BLaER1 (cell line): ENCODE data around the gene ARHGEF17.

Experiments used
- H3K27ac ChIP-seq: shearing (Covaris generic); formaldehyde crosslinking; 2 replicates; pipeline ENCODE4 v1.8.1; 2022
- H3K27me3 ChIP-seq: shearing (Covaris generic); formaldehyde crosslinking; 2 replicates; pipeline ENCODE4 v1.8.1; 2022
- H3K36me3 ChIP-seq: shearing (Covaris generic); formaldehyde crosslinking; 2 replicates; pipeline ENCODE4 v1.8.1; 2022
- H3K4me1 ChIP-seq: shearing (Covaris generic); formaldehyde crosslinking; 2 replicates; pipeline ENCODE4 v1.8.1; 2022
- H3K4me2 ChIP-seq: shearing (Covaris generic); formaldehyde crosslinking; 2 replicates; pipeline ENCODE4 v1.8.1; 2022
- H3K4me3 ChIP-seq: shearing (Covaris generic); formaldehyde crosslinking; 2 replicates; pipeline ENCODE4 v1.8.1; 2022
- H3K9ac ChIP-seq: shearing (Covaris generic); formaldehyde crosslinking; 2 replicates; pipeline ENCODE4 v1.8.1; 2022
- H3K9me3 ChIP-seq: shearing (Covaris generic); formaldehyde crosslinking; 2 replicates; pipeline ENCODE4 v1.8.1; 2022
- H4K20me1 ChIP-seq: shearing (Covaris generic); formaldehyde crosslinking; 2 replicates; pipeline ENCODE4 v1.8.1; 2022
- Cebpa-rat ChIP-seq: shearing (Covaris generic); IDR thresholded peaks from 2 replicates; pipeline ENCODE4 v1.8.1; 2022

Gene ARHGEF17

DNA sequence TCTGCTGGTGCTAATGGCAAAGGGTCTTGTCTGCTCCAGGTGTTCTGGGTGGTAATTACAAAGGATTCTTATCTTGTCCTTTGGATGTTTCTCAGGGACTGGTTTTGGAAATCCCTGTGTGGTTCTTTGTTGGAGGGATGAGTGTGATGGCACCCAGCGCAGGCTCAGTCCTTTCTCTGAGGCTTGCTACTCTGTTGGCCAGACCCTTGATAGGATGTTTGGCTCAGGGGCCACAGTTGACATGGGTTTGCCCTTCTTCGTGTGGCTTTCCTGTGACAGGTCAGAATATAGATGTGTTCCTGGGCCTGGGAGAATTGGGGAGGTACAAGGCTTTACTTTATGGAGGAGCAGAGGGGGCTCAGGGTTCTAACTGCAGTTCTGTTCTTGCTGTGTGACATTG is 4.0 kb downstream of the ARHGEF17 start:
- Histone ChIP-seq H3K4me1 (peaks cover 87% of the 10 kb centered on the region), H3K4me3 (no peak overlapping the region), H3K9ac (peak overlapping the region; percentile 48; the same call in 1 of the 2 replicates), H3K4me2 (peak overlapping the region; percentile 99), H3K27ac (no peak overlapping the region), H3K36me3 (peaks cover 3% of the 10 kb centered on the region; the same call in 1 of the 2 replicates), H3K9me3 (no peaks in the 10 kb centered on the region), H3K27me3 (peaks cover 27% of the 10 kb centered on the region), H4K20me1 (peaks cover 44% of the 10 kb centered on the region)
- no peak for TF ChIP-seq Cebpa-rat

GRCh38 chr11:73312851-73313327 is 4.8 kb downstream of the ARHGEF17 start:
- peak overlapping the region; percentile 99 for H3K4me2 ChIP-seq
- peak overlapping the region; percentile 19; the same call in 1 of the 2 replicates for H3K27ac ChIP-seq
- H3K4me3 ChIP-seq = no peak overlapping the region
- H4K20me1 ChIP-seq = peaks cover 44% of the 10 kb centered on the region
- peak overlapping the region; percentile 48; the same call in 1 of the 2 replicates for H3K9ac ChIP-seq
- peaks cover 27% of the 10 kb centered on the region for H3K27me3 ChIP-seq
- peaks cover 95% of the 10 kb centered on the region for H3K4me1 ChIP-seq
- no peak for TF ChIP-seq Cebpa-rat
- H3K9me3 ChIP-seq = no peaks in the 10 kb centered on the region
- peaks cover 3% of the 10 kb centered on the region; the same call in 1 of the 2 replicates for H3K36me3 ChIP-seq

GRCh38 chr11:73313652-73314051 is 5.6 kb downstream of the ARHGEF17 start:
- peaks cover 42% of the 10 kb centered on the region for H4K20me1 ChIP-seq
- H3K4me2 ChIP-seq = peak overlapping the region; percentile 99
- H3K36me3 ChIP-seq = peaks cover 3% of the 10 kb centered on the region; the same call in 1 of the 2 replicates
- peaks cover 98% of the 10 kb centered on the region for H3K4me1 ChIP-seq
- H3K4me3 ChIP-seq = no peak overlapping the region
- H3K9me3 ChIP-seq = no peaks in the 10 kb centered on the region
- no peak for TF ChIP-seq Cebpa-rat
- peaks cover 21% of the 10 kb centered on the region for H3K27me3 ChIP-seq
- peak overlapping the region; percentile 3; the same call in 1 of the 2 replicates for H3K27ac ChIP-seq
- no peak overlapping the region; the same call in 1 of the 2 replicates for H3K9ac ChIP-seq

DNA sequence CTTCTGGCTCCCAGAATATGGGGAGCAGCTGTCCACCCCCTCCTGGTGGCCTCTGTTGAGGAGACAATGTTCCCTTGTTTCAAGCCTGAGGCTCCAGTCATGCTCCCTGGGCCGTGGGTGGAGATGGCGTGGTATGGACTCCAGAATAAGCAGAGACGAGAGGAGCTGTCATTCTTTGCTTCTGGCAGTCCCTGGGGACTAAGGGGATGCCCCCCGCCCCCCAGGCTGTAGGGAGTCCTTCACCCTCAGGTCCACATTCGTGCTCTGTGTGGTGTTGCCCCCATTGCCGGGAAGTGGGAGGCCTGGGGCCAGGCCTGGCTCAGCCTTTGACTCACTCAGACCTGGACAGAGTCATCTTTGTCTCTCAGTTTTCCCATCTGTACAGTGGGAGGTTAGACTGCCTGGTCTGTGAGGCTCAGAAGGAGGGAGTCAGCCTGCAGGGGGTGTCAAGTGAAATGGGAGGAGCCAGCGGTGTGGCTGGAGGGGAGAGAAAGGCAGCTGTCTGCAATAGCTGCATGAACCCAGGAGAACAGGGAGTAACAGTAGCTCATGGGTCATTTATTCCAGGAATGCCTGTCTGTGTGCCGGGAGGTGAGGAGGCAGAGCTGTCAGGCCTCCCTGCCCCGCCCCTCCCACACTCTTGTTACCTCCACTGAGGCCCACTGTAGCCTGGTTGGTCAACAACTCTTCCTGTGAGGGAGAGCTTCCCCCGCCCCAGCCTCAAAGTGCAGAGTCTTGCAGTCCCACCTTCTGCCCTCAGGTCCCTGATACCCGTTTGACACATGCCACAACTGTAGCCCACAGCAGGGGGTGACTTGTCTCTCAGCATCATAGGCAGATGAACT is 6.3 kb downstream of the ARHGEF17 start:
- H3K4me1 ChIP-seq = peaks cover 98% of the 10 kb centered on the region
- H4K20me1 ChIP-seq = peaks cover 35% of the 10 kb centered on the region
- TF ChIP-seq Cebpa-rat = no peak
- H3K4me3 ChIP-seq = no peak overlapping the region
- H3K27me3 ChIP-seq = peaks cover 14% of the 10 kb centered on the region
- peak overlapping the region; percentile 99 for H3K4me2 ChIP-seq
- 0 out of 2 replicates have a peak overlapping the region, but pooled peaks have one; percentile 6 for H3K27ac ChIP-seq
- no peaks in the 10 kb centered on the region for H3K9me3 ChIP-seq
- H3K9ac ChIP-seq = no peak overlapping the region; the same call in 1 of the 2 replicates
- H3K36me3 ChIP-seq = peaks cover 3% of the 10 kb centered on the region; the same call in 1 of the 2 replicates

GRCh38 chr11:73315293-73316020 is 7.4 kb downstream of the ARHGEF17 start:
- Histone ChIP-seq H3K4me3 (no peak overlapping the region), H4K20me1 (peaks cover 24% of the 10 kb centered on the region), H3K4me2 (peak overlapping the region; percentile 99), H3K27ac (no peak overlapping the region), H3K36me3 (no peaks in the 10 kb centered on the region; the same call in 1 of the 2 replicates), H3K9me3 (no peaks in the 10 kb centered on the region), H3K9ac (peak overlapping the region; percentile 8; the same call in 1 of the 2 replicates), H3K27me3 (peaks cover 3% of the 10 kb centered on the region), H3K4me1 (peaks cover 98% of the 10 kb centered on the region)
- no peak for TF ChIP-seq Cebpa-rat

DNA sequence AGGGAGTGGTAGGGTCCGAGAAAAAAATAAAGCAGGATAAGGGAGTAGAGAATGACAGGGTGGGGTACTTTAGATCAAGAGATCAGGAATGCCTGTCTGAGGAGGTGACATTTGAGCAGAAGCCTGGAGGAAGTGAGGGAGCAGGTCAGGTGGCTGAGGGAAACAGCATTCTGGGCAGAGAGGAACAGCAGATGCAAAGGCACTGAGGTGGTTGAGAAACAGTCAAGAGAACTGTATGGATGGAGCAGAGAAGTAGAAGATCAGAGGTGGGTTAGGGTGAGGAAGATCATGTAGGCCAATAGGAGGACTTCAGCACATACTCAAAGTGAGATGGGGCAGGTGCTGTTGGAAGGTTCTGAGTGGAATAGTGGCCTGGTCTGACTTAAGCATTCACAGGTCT is 8.3 kb downstream of the ARHGEF17 start:
- Histone ChIP-seq H3K4me3 (no peak overlapping the region), H3K4me1 (peaks cover 99% of the 10 kb centered on the region), H3K9ac (no peak overlapping the region)

DNA sequence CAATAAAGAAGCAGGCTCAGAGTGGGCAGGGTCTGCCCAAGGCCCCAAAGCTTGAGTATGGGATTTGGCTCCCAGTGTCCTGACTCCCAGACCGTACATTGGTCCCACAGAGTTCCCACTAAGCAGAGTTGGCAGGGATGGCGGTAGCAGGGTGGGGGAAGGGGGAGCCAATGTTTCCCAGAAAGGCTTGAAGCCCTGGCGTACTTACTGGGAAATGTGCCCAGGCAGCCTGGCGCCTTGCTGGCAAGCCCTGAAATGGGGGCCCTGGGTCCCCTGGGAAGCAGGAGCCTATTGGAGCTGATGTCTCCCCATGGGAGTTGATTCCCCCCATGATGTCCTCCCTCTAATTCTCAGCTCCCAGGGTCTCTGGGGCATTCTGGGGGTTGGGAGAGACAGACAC is 9.3 kb downstream of the ARHGEF17 start:
- peak overlapping the region; percentile 45 for H3K27ac ChIP-seq
- no peaks in the 10 kb centered on the region for H3K9me3 ChIP-seq
- H3K4me3 ChIP-seq = no peak overlapping the region
- H3K9ac ChIP-seq = peak overlapping the region; percentile 8; the same call in 1 of the 2 replicates
- no peaks in the 10 kb centered on the region for H3K27me3 ChIP-seq
- 0 out of 2 replicates have a peak, but pooled peaks cover 6% of the 10 kb centered on the region for H4K20me1 ChIP-seq
- H3K4me2 ChIP-seq = peak overlapping the region; percentile 66
- TF ChIP-seq Cebpa-rat = no peak
- no peaks in the 10 kb centered on the region for H3K36me3 ChIP-seq
- H3K4me1 ChIP-seq = peaks cover 99% of the 10 kb centered on the region

More for the DNA sequence above, 8.3 kb downstream of the ARHGEF17 start:
- H3K9me3 ChIP-seq = no peaks in the 10 kb centered on the region
- peaks cover 14% of the 10 kb centered on the region for H4K20me1 ChIP-seq
- H3K36me3 ChIP-seq = no peaks in the 10 kb centered on the region
- TF ChIP-seq Cebpa-rat = no peak
- H3K27ac ChIP-seq = no peak overlapping the region
- H3K27me3 ChIP-seq = no peaks in the 10 kb centered on the region
- peak overlapping the region; percentile 99; the same call in 1 of the 2 replicates for H3K4me2 ChIP-seq

GRCh38 chr11:73317803-73318202 is 9.7 kb downstream of the ARHGEF17 start:
- Histone ChIP-seq H3K9me3 (no peaks in the 10 kb centered on the region), H3K4me1 (peaks cover 99% of the 10 kb centered on the region), H3K4me2 (peak overlapping the region; percentile 66), H3K4me3 (no peak overlapping the region), H3K27me3 (no peaks in the 10 kb centered on the region), H4K20me1 (0 out of 2 replicates have a peak, but pooled peaks cover 6% of the 10 kb centered on the region), H3K27ac (peak overlapping the region; percentile 45), H3K36me3 (no peaks in the 10 kb centered on the region), H3K9ac (peak overlapping the region; percentile 8; the same call in 1 of the 2 replicates)
- TF ChIP-seq Cebpa-rat = no peak

- peaks cover 99% of the 10 kb centered on the region for H3K4me1 ChIP-seq
- H3K27ac ChIP-seq = 0 out of 2 replicates have a peak overlapping the region, but pooled peaks have one; percentile 5
- 0 out of 2 replicates have a peak, but pooled peaks cover 6% of the 10 kb centered on the region for H4K20me1 ChIP-seq
- H3K9me3 ChIP-seq = no peaks in the 10 kb centered on the region
- peak overlapping the region; percentile 66 for H3K4me2 ChIP-seq
- H3K9ac ChIP-seq = no peak overlapping the region
- peak; percentile 55; the same call in 1 of the 2 replicates for TF ChIP-seq Cebpa-rat
- no peaks in the 10 kb centered on the region for H3K36me3 ChIP-seq
- H3K4me3 ChIP-seq = no peak overlapping the region
- H3K27me3 ChIP-seq = no peaks in the 10 kb centered on the region
Observed at GRCh38 chr11:73318501-73319011, 10.5 kb downstream of the ARHGEF17 start.
